Loucy (cell line): ENCODE results near the gene PDGFA.

Source experiments
- H2AFZ ChIP-seq: fragments of 200-600 bp; sonication (generic); 2 replicates; pipeline ENCODE4 v1.6.0; 2016; ENCODE audit warnings: antibody characterized with exemption, mild to moderate bottlenecking, low read length, moderate library complexity
- H3F3A ChIP-seq: fragments of 200-600 bp; 2 replicates; pipeline ENCODE4 v1.6.0; 2016; ENCODE audit warnings: antibody characterized with exemption, low read depth, mild to moderate bottlenecking
- H3K27me3 ChIP-seq: fragments of 200-600 bp; sonication (generic); 2 replicates; pipeline ENCODE4 v1.6.1; 2014; ENCODE audit warnings: low read length, mild to moderate bottlenecking; ENCODE audit not compliant: insufficient read depth, poor library complexity, severe bottlenecking
- H3K36me3 ChIP-seq: fragments of 200-600 bp; sonication (generic); 2 replicates; pipeline ENCODE4 v1.6.1; 2016; ENCODE audit warnings: low read length; ENCODE audit not compliant: insufficient read depth
- H3K4me1 ChIP-seq: fragments of 200-600 bp; sonication (generic); 2 replicates; pipeline ENCODE4 v1.5.1; 2014; ENCODE audit warnings: low read length, mild to moderate bottlenecking; ENCODE audit not compliant: insufficient read depth, poor library complexity, severe bottlenecking
- H3K4me2 ChIP-seq: fragments of 200-600 bp; sonication (generic); 2 replicates; pipeline ENCODE4 v1.6.0; 2014; ENCODE audit warnings: antibody characterized with exemption, low read length, low read depth, mild to moderate bottlenecking; ENCODE audit not compliant: poor library complexity, severe bottlenecking
- H3K4me3 ChIP-seq: fragments of 200-600 bp; sonication (generic); 2 replicates; pipeline ENCODE4 v1.5.1; 2014; ENCODE audit warnings: low read length, mild to moderate bottlenecking, mixed read lengths; ENCODE audit not compliant: poor library complexity, severe bottlenecking
- H3K79me2 ChIP-seq: fragments of 200-600 bp; sonication (generic); 2 replicates; pipeline ENCODE4 v1.6.1; 2014; ENCODE audit warnings: low read length; ENCODE audit not compliant: insufficient read depth
- H3K9ac ChIP-seq: fragments of 200-600 bp; sonication (generic); 2 replicates; pipeline ENCODE4 v1.6.0; 2014; ENCODE audit warnings: mild to moderate bottlenecking, low read depth, low read length, moderate library complexity; ENCODE audit not compliant: poor library complexity, severe bottlenecking
- H3K9me2 ChIP-seq: fragments of 200-600 bp; sonication (generic); replicated peaks from 2 replicates; pipeline ENCODE4 v1.6.1; 2016; ENCODE audit warnings: low read depth, low read length, mixed read lengths
- H3K9me3 ChIP-seq: fragments of 200-600 bp; sonication (generic); 2 replicates; pipeline ENCODE4 v1.6.1; 2014; ENCODE audit warnings: mild to moderate bottlenecking, antibody characterized with exemption, low read length, low read depth; ENCODE audit not compliant: insufficient read depth
- H4K20me1 ChIP-seq: fragments of 200-600 bp; sonication (generic); 2 replicates; pipeline ENCODE4 v1.6.0; 2014; ENCODE audit warnings: antibody characterized with exemption, low read length, mild to moderate bottlenecking; ENCODE audit not compliant: insufficient read depth, poor library complexity, severe bottlenecking
- EZH2phosphoT487 ChIP-seq: fragments of 200-600 bp; IDR thresholded peaks from 2 replicates; pipeline ENCODE4 v1.6.1; 2018; ENCODE audit warnings: antibody characterized with exemption, mild to moderate bottlenecking, moderate library complexity, borderline replicate concordance
- TF ChIP-seq, protein P1 (sequence below): fragments of 200-600 bp; sonication (generic); conservative IDR thresholded peaks from 2 replicates; pipeline ENCODE4 v1.5.1; 2014; ENCODE audit warnings: mild to moderate bottlenecking, antibody characterized with exemption, low read length

PDGFA gene

DNA sequence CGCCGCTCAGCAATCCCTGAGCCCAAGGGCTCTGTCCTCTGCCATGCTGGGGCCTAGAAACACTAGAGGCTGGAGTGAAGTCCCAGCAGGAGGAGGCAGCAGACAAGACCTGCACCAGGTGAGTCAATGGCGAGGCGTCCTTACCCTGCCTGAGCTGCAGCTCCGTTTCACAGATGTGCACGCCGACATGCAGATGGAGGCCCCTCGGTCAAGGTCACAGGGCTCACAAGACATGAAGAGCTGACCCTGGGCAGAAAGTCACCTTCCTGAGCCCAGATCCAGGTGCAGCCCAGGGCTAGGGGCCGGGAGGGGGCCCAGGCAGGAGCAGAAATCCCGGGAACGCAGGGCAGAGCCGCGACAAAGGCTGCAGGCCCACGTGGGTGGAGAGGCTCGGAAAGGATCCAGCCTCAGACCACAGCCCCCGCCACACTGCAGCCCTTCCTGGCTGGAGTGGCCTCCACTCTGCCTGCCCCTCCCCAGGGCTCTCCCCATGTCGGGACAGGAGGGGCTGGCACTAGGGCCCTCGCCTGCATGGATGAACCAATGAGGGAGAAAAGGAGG lies 23.8 kb downstream of the PDGFA start:
- Histone ChIP-seq H3K4me2 (no peak overlapping the region), H3F3A (no peaks in the 10 kb centered on the region), H3K4me1 (no peaks in the 10 kb centered on the region), H3K27me3 (no peaks in the 10 kb centered on the region), H2AFZ (no peak overlapping the region), H3K9me3 (peaks cover 12% of the 10 kb centered on the region; the same call in 1 of the 2 replicates), H3K9me2 (no peaks in the 10 kb centered on the region), H3K9ac (no peak overlapping the region), H3K4me3 (no peak overlapping the region), H3K79me2 (no peaks in the 10 kb centered on the region), H4K20me1 (no peaks in the 10 kb centered on the region), H3K36me3 (no peaks in the 10 kb centered on the region)
- TF ChIP-seq, protein P1, sequence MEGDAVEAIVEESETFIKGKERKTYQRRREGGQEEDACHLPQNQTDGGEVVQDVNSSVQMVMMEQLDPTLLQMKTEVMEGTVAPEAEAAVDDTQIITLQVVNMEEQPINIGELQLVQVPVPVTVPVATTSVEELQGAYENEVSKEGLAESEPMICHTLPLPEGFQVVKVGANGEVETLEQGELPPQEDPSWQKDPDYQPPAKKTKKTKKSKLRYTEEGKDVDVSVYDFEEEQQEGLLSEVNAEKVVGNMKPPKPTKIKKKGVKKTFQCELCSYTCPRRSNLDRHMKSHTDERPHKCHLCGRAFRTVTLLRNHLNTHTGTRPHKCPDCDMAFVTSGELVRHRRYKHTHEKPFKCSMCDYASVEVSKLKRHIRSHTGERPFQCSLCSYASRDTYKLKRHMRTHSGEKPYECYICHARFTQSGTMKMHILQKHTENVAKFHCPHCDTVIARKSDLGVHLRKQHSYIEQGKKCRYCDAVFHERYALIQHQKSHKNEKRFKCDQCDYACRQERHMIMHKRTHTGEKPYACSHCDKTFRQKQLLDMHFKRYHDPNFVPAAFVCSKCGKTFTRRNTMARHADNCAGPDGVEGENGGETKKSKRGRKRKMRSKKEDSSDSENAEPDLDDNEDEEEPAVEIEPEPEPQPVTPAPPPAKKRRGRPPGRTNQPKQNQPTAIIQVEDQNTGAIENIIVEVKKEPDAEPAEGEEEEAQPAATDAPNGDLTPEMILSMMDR: no peak
- no peak for TF ChIP-seq EZH2phosphoT487

DNA sequence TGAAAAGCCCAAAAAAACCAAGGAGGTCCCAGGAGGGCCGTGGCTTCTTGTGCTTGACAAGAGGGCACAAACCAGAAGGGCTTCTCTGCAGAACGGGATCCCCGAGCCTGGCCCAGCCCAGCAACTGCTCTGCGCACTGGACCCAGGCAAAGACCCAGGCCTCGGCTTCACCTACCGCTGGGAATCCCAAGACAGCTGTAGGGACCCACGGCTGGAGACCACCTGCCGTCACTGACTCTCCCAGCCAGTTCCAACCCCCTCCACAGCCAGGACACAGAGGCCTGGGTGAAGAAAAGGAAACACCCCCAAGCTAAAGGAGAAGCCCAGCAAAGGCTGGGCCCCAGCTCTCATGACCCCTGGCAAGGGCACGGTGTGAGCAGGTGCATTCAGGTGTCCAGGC lies 24.3 kb downstream of the PDGFA start:
- Histone ChIP-seq H3K79me2 (no peaks in the 10 kb centered on the region), H3K4me1 (no peaks in the 10 kb centered on the region), H3K36me3 (no peaks in the 10 kb centered on the region), H3K9me3 (peaks cover 12% of the 10 kb centered on the region; the same call in 1 of the 2 replicates), H3K27me3 (no peaks in the 10 kb centered on the region), H3K9ac (no peak overlapping the region), H3K4me3 (no peak overlapping the region), H3K9me2 (no peaks in the 10 kb centered on the region), H3F3A (no peaks in the 10 kb centered on the region), H3K4me2 (no peak overlapping the region), H4K20me1 (no peaks in the 10 kb centered on the region), H2AFZ (no peak overlapping the region)
- TF ChIP-seq, protein P1: no peak
- TF ChIP-seq EZH2phosphoT487: no peak

DNA sequence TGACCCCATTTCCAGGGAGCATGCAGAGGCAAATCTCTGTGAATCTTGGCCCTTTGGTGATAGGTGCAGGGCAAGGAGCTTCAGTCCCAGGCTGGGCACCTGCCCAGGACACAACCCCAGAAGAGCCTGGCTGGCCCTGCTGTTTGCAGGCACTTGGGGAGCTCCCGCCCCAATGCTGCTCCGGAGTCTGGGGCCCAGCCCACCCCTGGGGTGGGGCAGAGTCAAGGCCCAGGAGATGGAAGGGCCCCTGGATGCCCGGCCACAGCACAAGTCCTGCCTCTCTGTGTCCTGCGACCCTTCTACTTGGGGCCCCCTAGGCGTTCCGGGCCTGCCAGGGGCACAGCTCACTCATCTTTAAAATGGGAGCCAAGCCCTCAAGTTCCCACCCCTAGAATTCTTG lies 24.7 kb downstream of the PDGFA start:
- Histone ChIP-seq H3K4me1 (no peaks in the 10 kb centered on the region), H3K9me2 (no peaks in the 10 kb centered on the region), H3K36me3 (no peaks in the 10 kb centered on the region), H3K9me3 (peaks cover 12% of the 10 kb centered on the region; the same call in 1 of the 2 replicates), H3F3A (no peaks in the 10 kb centered on the region), H2AFZ (no peak overlapping the region), H4K20me1 (no peaks in the 10 kb centered on the region), H3K4me2 (no peak overlapping the region), H3K9ac (no peak overlapping the region), H3K4me3 (no peak overlapping the region), H3K27me3 (no peaks in the 10 kb centered on the region), H3K79me2 (no peaks in the 10 kb centered on the region)
- TF ChIP-seq, protein P1: no peak
- TF ChIP-seq EZH2phosphoT487: no peak
